ENCODE data around the gene SYS1.

GRCh38 chr20:45320948-45321595 lies 41.9 kb upstream of the SYS1 start:
- TF ChIP-seq, protein P1, sequence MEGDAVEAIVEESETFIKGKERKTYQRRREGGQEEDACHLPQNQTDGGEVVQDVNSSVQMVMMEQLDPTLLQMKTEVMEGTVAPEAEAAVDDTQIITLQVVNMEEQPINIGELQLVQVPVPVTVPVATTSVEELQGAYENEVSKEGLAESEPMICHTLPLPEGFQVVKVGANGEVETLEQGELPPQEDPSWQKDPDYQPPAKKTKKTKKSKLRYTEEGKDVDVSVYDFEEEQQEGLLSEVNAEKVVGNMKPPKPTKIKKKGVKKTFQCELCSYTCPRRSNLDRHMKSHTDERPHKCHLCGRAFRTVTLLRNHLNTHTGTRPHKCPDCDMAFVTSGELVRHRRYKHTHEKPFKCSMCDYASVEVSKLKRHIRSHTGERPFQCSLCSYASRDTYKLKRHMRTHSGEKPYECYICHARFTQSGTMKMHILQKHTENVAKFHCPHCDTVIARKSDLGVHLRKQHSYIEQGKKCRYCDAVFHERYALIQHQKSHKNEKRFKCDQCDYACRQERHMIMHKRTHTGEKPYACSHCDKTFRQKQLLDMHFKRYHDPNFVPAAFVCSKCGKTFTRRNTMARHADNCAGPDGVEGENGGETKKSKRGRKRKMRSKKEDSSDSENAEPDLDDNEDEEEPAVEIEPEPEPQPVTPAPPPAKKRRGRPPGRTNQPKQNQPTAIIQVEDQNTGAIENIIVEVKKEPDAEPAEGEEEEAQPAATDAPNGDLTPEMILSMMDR (IDR thresholded peaks at IDR 0.05) = no peak
- TF ChIP-seq POLR2A (IDR thresholded peaks at IDR 0.05) (no peak), POLR2AphosphoS5 (IDR thresholded peaks at IDR 0.05) (no peak), EP300 (IDR thresholded peaks at IDR 0.05) (no peak)
